SK-N-SH treated with all-trans-retinoic acid at 6 μM for 48 hours (cell line): ENCODE measurements around the gene PPP1R1C.

Experiments
- ATAC-seq: fragments of 200-7000 bp; cut with Tn5 transposase; 3 replicates; pipeline ENCODE4 v1.9.1; 2020; ENCODE audit warnings: mild to moderate bottlenecking, moderate library complexity
- ARNTL ChIP-seq: fragments of 450-650 bp; formaldehyde crosslinking; IDR thresholded peaks from 2 replicates; pipeline ENCODE4 v1.5.0; 2020; ENCODE audit warnings: low read depth, mild to moderate bottlenecking, moderate library complexity, borderline replicate concordance
- CSDC2 ChIP-seq: fragments of 250-450 bp; sonication (Bioruptor Pico); IDR thresholded peaks from 2 replicates; pipeline ENCODE4 v1.5.0; 2020; ENCODE audit warnings: mild to moderate bottlenecking, moderate library complexity
- ESRRG ChIP-seq: fragments of 250-450 bp; sonication (Bioruptor Pico); IDR thresholded peaks from 2 replicates; pipeline ENCODE4 v1.6.1; 2021; ENCODE audit warnings: mild to moderate bottlenecking
- GLIS3 ChIP-seq: fragments of 250-450 bp; sonication (Bioruptor Pico); IDR thresholded peaks from 2 replicates; pipeline ENCODE4 v1.5.0; 2020; ENCODE audit warnings: mild to moderate bottlenecking, moderate library complexity
- ISL1 ChIP-seq: fragments of 250-450 bp; sonication (Bioruptor Pico); IDR thresholded peaks from 2 replicates; pipeline ENCODE4 v2.1.2; 2022; ENCODE audit warnings: mild to moderate bottlenecking, moderate library complexity
- OSR1 ChIP-seq: fragments of 250-450 bp; sonication (Bioruptor Pico); IDR thresholded peaks from 2 replicates; pipeline ENCODE4 v1.8.0; 2022; ENCODE audit warnings: moderate library complexity, mild to moderate bottlenecking, inconsistent platforms
- PPARA ChIP-seq: fragments of 250-450 bp; sonication (Bioruptor Pico); IDR thresholded peaks from 2 replicates; pipeline ENCODE4 v1.5.0; 2020; ENCODE audit warnings: mild to moderate bottlenecking, borderline replicate concordance
- RARB ChIP-seq: fragments of 250-450 bp; sonication (Bioruptor Pico); IDR thresholded peaks from 2 replicates; pipeline ENCODE4 v1.8.0; 2021; ENCODE audit warnings: mild to moderate bottlenecking, moderate library complexity
- SNAI2 ChIP-seq: fragments of 250-450 bp; sonication (Bioruptor Pico); IDR thresholded peaks from 2 replicates; pipeline ENCODE4 v1.5.0; 2020; ENCODE audit warnings: mild to moderate bottlenecking, moderate library complexity
- TOX ChIP-seq: fragments of 250-450 bp; sonication (Bioruptor Pico); IDR thresholded peaks from 2 replicates; pipeline ENCODE4 v1.8.0; 2021; ENCODE audit warnings: mild to moderate bottlenecking, moderate library complexity, borderline replicate concordance
- ZC3H10 ChIP-seq: fragments of 250-450 bp; sonication (Bioruptor Pico); IDR thresholded peaks from 2 replicates; pipeline ENCODE4 v1.5.1; 2021; ENCODE audit warnings: mild to moderate bottlenecking, moderate library complexity
- ZFP3 ChIP-seq: fragments of 250-450 bp; sonication (Bioruptor Pico); IDR thresholded peaks from 2 replicates; pipeline ENCODE4 v1.5.0; 2020; ENCODE audit warnings: mild to moderate bottlenecking, moderate library complexity
- ZFP30 ChIP-seq: fragments of 450-650 bp; formaldehyde crosslinking; IDR thresholded peaks from 2 replicates; pipeline ENCODE4 v1.5.0; 2022; ENCODE audit warnings: mild to moderate bottlenecking, moderate library complexity
- ZNF70 ChIP-seq: fragments of 450-650 bp; formaldehyde crosslinking; IDR thresholded peaks from 2 replicates; pipeline ENCODE4 v1.5.0; 2020; ENCODE audit warnings: mild to moderate bottlenecking, moderate library complexity
- ZNF8 ChIP-seq: fragments of 450-650 bp; formaldehyde crosslinking; IDR thresholded peaks from 2 replicates; pipeline ENCODE4 v1.5.0; 2020; ENCODE audit warnings: mild to moderate bottlenecking, moderate library complexity
- TF ChIP-seq, protein P1 (sequence below): fragments of 250-450 bp; sonication (Bioruptor Pico); IDR thresholded peaks from 2 replicates; pipeline ENCODE4 v1.5.1; 2021; ENCODE audit warnings: mild to moderate bottlenecking, moderate library complexity
- TF ChIP-seq, protein P2 (sequence below): fragments of 250-450 bp; sonication (Bioruptor Pico); IDR thresholded peaks from 2 replicates; pipeline ENCODE4 v1.5.0; 2020; ENCODE audit warnings: mild to moderate bottlenecking, moderate library complexity
- TF ChIP-seq, protein P3 (sequence below): fragments of 250-450 bp; sonication (Bioruptor Pico); IDR thresholded peaks from 2 replicates; pipeline ENCODE4 v1.5.1; 2020; ENCODE audit warnings: low read depth, mild to moderate bottlenecking, moderate library complexity
- TF ChIP-seq, protein P4 (sequence below): fragments of 250-450 bp; sonication (Bioruptor Pico); IDR thresholded peaks from 2 replicates; pipeline ENCODE4 v1.8.0; 2021; ENCODE audit warnings: low read depth, mild to moderate bottlenecking, moderate library complexity, borderline replicate concordance

The PPP1R1C gene

DNA sequence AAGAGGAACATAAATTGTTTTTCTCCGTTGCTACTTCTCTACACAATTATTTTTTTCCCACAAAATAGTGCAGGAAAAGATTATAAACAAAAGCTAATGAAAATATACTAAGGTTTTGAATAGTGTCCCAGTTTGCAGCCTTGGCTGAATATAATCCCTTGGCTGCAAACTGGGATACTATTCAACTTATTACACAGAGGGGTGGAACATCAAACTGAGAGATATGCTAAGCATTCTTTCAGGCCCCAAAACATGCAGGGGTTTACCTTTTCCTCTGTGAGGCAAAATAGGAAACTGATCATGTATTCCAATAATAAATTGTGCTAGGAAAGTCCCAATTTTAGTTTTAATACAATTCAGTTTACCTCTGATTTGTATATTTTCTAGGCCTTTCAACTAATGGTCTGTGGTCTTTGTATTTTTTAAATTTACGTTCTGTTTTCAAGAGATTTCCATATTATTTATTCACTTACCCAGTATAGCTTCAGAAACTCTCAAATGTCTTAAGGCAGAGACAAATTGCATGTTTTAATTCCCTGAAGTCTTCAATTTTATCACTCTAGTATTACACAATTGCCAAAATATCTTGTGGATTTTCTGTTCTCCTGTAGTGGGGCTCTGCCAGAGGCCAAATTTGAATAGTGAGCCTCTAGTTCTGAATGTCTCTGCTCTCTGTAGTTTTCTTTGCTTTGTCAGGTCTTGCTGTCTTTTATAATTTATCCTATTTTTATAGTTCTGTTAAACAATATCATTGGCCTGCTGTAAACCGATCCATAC, 63.9 kb downstream of the PPP1R1C start:
- TF ChIP-seq GLIS3 (CRISPR knock-in tag) (no peak), OSR1 (CRISPR knock-in tag) (no peak), ZC3H10 (CRISPR knock-in tag) (no peak), PPARA (CRISPR knock-in tag) (no peak), ZNF8 (CRISPR knock-in tag) (no peak), TOX (CRISPR knock-in tag) (no peak), ZFP30 (CRISPR knock-in tag) (no peak), ESRRG (CRISPR knock-in tag) (no peak), CSDC2 (CRISPR knock-in tag) (no peak), ARNTL (CRISPR knock-in tag) (no peak), ZNF70 (no peak), RARB (no peak), ZFP3 (CRISPR knock-in tag) (no peak), SNAI2 (CRISPR knock-in tag) (no peak), ISL1 (no peak)
- TF ChIP-seq, protein P1, sequence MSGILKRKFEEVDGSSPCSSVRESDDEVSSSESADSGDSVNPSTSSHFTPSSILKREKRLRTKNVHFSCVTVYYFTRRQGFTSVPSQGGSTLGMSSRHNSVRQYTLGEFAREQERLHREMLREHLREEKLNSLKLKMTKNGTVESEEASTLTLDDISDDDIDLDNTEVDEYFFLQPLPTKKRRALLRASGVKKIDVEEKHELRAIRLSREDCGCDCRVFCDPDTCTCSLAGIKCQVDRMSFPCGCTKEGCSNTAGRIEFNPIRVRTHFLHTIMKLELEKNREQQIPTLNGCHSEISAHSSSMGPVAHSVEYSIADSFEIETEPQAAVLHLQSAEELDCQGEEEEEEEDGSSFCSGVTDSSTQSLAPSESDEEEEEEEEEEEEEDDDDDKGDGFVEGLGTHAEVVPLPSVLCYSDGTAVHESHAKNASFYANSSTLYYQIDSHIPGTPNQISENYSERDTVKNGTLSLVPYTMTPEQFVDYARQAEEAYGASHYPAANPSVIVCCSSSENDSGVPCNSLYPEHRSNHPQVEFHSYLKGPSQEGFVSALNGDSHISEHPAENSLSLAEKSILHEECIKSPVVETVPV (CRISPR knock-in tag): no peak
- TF ChIP-seq, protein P2, sequence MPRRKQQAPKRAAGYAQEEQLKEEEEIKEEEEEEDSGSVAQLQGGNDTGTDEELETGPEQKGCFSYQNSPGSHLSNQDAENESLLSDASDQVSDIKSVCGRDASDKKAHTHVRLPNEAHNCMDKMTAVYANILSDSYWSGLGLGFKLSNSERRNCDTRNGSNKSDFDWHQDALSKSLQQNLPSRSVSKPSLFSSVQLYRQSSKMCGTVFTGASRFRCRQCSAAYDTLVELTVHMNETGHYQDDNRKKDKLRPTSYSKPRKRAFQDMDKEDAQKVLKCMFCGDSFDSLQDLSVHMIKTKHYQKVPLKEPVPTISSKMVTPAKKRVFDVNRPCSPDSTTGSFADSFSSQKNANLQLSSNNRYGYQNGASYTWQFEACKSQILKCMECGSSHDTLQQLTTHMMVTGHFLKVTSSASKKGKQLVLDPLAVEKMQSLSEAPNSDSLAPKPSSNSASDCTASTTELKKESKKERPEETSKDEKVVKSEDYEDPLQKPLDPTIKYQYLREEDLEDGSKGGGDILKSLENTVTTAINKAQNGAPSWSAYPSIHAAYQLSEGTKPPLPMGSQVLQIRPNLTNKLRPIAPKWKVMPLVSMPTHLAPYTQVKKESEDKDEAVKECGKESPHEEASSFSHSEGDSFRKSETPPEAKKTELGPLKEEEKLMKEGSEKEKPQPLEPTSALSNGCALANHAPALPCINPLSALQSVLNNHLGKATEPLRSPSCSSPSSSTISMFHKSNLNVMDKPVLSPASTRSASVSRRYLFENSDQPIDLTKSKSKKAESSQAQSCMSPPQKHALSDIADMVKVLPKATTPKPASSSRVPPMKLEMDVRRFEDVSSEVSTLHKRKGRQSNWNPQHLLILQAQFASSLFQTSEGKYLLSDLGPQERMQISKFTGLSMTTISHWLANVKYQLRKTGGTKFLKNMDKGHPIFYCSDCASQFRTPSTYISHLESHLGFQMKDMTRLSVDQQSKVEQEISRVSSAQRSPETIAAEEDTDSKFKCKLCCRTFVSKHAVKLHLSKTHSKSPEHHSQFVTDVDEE (CRISPR knock-in tag): no peak
- TF ChIP-seq, protein P3, sequence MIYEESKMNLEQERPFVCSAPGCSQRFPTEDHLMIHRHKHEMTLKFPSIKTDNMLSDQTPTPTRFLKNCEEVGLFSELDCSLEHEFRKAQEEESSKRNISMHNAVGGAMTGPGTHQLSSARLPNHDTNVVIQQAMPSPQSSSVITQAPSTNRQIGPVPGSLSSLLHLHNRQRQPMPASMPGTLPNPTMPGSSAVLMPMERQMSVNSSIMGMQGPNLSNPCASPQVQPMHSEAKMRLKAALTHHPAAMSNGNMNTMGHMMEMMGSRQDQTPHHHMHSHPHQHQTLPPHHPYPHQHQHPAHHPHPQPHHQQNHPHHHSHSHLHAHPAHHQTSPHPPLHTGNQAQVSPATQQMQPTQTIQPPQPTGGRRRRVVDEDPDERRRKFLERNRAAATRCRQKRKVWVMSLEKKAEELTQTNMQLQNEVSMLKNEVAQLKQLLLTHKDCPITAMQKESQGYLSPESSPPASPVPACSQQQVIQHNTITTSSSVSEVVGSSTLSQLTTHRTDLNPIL (CRISPR knock-in tag): no peak
- no peak for ATAC-seq

DNA sequence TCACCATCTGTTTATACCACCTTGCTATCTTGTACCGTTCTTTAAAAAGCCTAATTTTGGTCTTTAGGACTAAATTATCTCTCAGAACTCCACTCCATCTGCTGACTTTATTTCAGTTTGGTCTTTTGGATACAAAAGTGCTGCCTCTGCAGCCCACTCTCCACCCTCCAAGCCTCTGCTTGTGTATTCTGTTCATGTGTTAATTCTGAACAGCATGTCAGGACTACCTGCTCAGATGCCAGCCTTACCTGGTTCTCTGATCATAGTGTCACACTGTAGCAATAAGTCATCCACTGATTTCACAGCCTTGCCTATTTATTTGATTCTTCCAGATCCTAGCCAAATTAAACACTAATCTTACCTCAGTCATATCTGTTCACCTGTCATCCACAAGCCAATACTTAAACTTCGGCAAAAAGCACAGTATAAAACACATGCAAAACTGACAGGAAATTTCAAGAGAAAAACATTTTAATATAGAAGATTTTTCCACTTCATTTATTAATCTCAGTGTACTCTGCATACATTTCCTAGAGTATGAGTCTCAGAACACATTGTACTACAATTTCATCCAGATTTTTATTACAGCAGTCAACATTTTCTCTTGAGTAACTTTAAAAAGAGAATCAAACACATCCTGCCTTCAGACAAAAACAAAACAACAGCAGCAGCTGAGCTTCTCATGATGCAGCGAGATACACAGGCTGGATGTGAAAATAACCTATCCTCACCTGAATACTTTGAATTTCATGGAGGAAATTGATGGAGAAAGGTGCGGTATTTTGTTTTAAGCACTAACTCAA, 64.9 kb downstream of the PPP1R1C start:
- ATAC-seq: no peak
- TF ChIP-seq ZFP3 (CRISPR knock-in tag) (no peak), RARB (no peak), ZC3H10 (CRISPR knock-in tag) (no peak), ZNF8 (CRISPR knock-in tag) (no peak), SNAI2 (CRISPR knock-in tag) (no peak)
- TF ChIP-seq, protein P4, sequence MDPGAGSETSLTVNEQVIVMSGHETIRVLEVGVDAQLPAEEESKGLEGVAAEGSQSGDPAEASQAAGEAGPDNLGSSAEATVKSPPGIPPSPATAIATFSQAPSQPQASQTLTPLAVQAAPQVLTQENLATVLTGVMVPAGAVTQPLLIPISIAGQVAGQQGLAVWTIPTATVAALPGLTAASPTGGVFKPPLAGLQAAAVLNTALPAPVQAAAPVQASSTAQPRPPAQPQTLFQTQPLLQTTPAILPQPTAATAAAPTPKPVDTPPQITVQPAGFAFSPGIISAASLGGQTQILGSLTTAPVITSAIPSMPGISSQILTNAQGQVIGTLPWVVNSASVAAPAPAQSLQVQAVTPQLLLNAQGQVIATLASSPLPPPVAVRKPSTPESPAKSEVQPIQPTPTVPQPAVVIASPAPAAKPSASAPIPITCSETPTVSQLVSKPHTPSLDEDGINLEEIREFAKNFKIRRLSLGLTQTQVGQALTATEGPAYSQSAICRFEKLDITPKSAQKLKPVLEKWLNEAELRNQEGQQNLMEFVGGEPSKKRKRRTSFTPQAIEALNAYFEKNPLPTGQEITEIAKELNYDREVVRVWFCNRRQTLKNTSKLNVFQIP (CRISPR knock-in tag): no peak

DNA sequence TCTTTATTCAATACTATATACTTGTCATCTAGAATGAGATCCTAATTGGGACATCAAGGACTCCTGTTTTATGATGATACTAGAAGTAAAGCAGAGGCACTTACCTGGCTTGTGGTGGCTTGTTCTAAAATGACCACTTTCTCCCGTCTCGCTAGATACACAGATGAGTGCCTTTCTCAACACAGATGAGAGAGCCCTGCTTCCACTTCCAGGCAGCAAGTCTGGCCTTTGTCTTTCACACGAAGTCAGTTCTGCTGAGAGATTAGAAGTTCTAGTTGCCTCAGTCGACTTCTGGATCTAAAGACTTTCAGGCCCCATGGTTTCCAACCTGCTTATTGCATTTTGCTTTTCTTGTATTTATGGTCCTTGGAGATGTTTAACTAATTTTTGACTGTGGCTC, 70.3 kb downstream of the PPP1R1C start:
- no peak for TF ChIP-seq ISL1
- TF ChIP-seq OSR1 (CRISPR knock-in tag): no peak
- TF ChIP-seq, protein P1 (CRISPR knock-in tag): no peak
- no peak for TF ChIP-seq ESRRG (CRISPR knock-in tag)
- TF ChIP-seq, protein P4 (CRISPR knock-in tag): no peak
- TF ChIP-seq ARNTL (CRISPR knock-in tag): no peak
- TF ChIP-seq ZFP3 (CRISPR knock-in tag): no peak
- ATAC-seq: no peak
